GM08714 (cell line): ENCODE results near the gene HSPB6.

Experiments
- H3K4me3 ChIP-seq: fragments of 200-500 bp; sonication (Bioruptor generic); 2 replicates; pipeline ENCODE4 v1.5.1; 2014; ENCODE audit warnings: mild to moderate bottlenecking, low read length, inconsistent platforms
- ZNF274 ChIP-seq: IDR thresholded peaks from 2 replicates; pipeline ENCODE4 v1.6.1; 2012; ENCODE audit warnings: mild to moderate bottlenecking, low read depth, low read length

The HSPB6 gene

GRCh38 chr19:35739275-35740107 is 17.3 kb downstream of the HSPB6 start:
- no peak for TF ChIP-seq ZNF274
- peak overlapping the region; percentile 67; the same call in 1 of the 2 replicates for H3K4me3 ChIP-seq

- H3K4me3 ChIP-seq = no peak overlapping the region
- no peak for TF ChIP-seq ZNF274
Measured at GRCh38 chr19:35738887-35739229, 18.0 kb downstream of the HSPB6 start.

- no peak for TF ChIP-seq ZNF274
- no peak overlapping the region for H3K4me3 ChIP-seq
Measured at GRCh38 chr19:35738021-35738886, 18.6 kb downstream of the HSPB6 start.

GRCh38 chr19:35736913-35737886 is 19.6 kb downstream of the HSPB6 start:
- no peak for TF ChIP-seq ZNF274
- no peak overlapping the region for H3K4me3 ChIP-seq

GRCh38 chr19:35734889-35735288 is 21.9 kb downstream of the HSPB6 start:
- no peak for TF ChIP-seq ZNF274
- H3K4me3 ChIP-seq = no peak overlapping the region

- TF ChIP-seq ZNF274 = no peak
- H3K4me3 ChIP-seq = no peak overlapping the region
Measured at GRCh38 chr19:35734273-35734672, 22.6 kb downstream of the HSPB6 start.

GRCh38 chr19:35733180-35734125 is 23.4 kb downstream of the HSPB6 start:
- no peak overlapping the region for H3K4me3 ChIP-seq
- no peak for TF ChIP-seq ZNF274

- no peak overlapping the region for H3K4me3 ChIP-seq
- TF ChIP-seq ZNF274 = no peak
Measured at GRCh38 chr19:35732540-35733179, 24.2 kb downstream of the HSPB6 start.

- TF ChIP-seq ZNF274 = no peak
- H3K4me3 ChIP-seq = no peak overlapping the region
Measured at GRCh38 chr19:35731779-35732405, 24.9 kb downstream of the HSPB6 start.

GRCh38 chr19:35731353-35731752 is 25.5 kb downstream of the HSPB6 start:
- H3K4me3 ChIP-seq = no peak overlapping the region
- no peak for TF ChIP-seq ZNF274

- TF ChIP-seq ZNF274 = no peak
- no peak overlapping the region for H3K4me3 ChIP-seq
Measured at GRCh38 chr19:35730326-35730725, 26.5 kb downstream of the HSPB6 start.

GRCh38 chr19:35729763-35730162 is 27.1 kb downstream of the HSPB6 start:
- H3K4me3 ChIP-seq = no peak overlapping the region
- no peak for TF ChIP-seq ZNF274
